ENCODE measurements around the gene DLEC1. TPM values are rescaled to one million over a fixed set of nuclear protein-coding genes. Genes with fewer than 3 reads are reported as not detected.
A peak's percentile ranks its signal among the peaks of the same experiment; 100 is the strongest.

DLEC1 gene
- total RNA-seq, 2 experiments from 2014 or later = 0.20 to 0.36 TPM

GRCh38 chr3:38020342-38020726 is 18.7 kb upstream of the DLEC1 start:
- H3K9me3 Mint-ChIP-seq = peaks cover 8% of the 10 kb centered on the region
- H3K4me1 Mint-ChIP-seq (ENCODE audit: low read depth) = peaks cover 18% of the 10 kb centered on the region
- TF ChIP-seq, protein P1, sequence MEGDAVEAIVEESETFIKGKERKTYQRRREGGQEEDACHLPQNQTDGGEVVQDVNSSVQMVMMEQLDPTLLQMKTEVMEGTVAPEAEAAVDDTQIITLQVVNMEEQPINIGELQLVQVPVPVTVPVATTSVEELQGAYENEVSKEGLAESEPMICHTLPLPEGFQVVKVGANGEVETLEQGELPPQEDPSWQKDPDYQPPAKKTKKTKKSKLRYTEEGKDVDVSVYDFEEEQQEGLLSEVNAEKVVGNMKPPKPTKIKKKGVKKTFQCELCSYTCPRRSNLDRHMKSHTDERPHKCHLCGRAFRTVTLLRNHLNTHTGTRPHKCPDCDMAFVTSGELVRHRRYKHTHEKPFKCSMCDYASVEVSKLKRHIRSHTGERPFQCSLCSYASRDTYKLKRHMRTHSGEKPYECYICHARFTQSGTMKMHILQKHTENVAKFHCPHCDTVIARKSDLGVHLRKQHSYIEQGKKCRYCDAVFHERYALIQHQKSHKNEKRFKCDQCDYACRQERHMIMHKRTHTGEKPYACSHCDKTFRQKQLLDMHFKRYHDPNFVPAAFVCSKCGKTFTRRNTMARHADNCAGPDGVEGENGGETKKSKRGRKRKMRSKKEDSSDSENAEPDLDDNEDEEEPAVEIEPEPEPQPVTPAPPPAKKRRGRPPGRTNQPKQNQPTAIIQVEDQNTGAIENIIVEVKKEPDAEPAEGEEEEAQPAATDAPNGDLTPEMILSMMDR (IDR thresholded peaks at IDR 0.05) = no peak
- ATAC-seq = no peak
- ChIA-PET POLR2A (interaction anchor here (0.6 to 0.7 kb wide), 2 partner anchors 11 to 93 kb away, joined by 3 to 4 read pairs; no protein-coding TSS in a partner anchor), CTCF (interaction anchor here (1.0 to 4.2 kb wide), 3 partner anchors 15 to 53 kb away, joined by 3 to 21 read pairs (median 3); no protein-coding TSS in a partner anchor)
- no peak for DNase-seq
- H3K36me3 Mint-ChIP-seq (ENCODE audit: low read depth) = peaks cover 22% of the 10 kb centered on the region
- no peak overlapping the region for H3K27ac Mint-ChIP-seq
- intact Hi-C loops (cut with micrococcal nuclease) = no loop called here
- H3K27me3 Mint-ChIP-seq = no peaks in the 10 kb centered on the region
- H3K4me3 Mint-ChIP-seq = no peak overlapping the region

- ChIA-PET CTCF (interaction anchor here (2.9 to 4.2 kb wide), 2 partner anchors 19 to 24 kb away, joined by 12 to 21 read pairs; no protein-coding TSS in a partner anchor), POLR2A (interaction anchor here (0.6 kb wide), 1 partner anchor 92 kb away, joined by 3 read pairs; no protein-coding TSS in a partner anchor)
- no peak for ATAC-seq
- Mint-ChIP-seq H3K27ac (peak overlapping the region; percentile 21), H3K4me1 (ENCODE audit: low read depth) (peaks cover 23% of the 10 kb centered on the region), H3K27me3 (no peaks in the 10 kb centered on the region), H3K4me3 (no peak overlapping the region), H3K36me3 (ENCODE audit: low read depth) (peaks cover 13% of the 10 kb centered on the region), H3K9me3 (peaks cover 4% of the 10 kb centered on the region)
- TF ChIP-seq, protein P1 (IDR thresholded peaks at IDR 0.05) = no peak
- no peak for DNase-seq
- intact Hi-C loops (cut with micrococcal nuclease) = no loop called here
These were observed 17.8 kb upstream of the DLEC1 start for GRCh38 chr3:38021196-38021595.

DNA sequence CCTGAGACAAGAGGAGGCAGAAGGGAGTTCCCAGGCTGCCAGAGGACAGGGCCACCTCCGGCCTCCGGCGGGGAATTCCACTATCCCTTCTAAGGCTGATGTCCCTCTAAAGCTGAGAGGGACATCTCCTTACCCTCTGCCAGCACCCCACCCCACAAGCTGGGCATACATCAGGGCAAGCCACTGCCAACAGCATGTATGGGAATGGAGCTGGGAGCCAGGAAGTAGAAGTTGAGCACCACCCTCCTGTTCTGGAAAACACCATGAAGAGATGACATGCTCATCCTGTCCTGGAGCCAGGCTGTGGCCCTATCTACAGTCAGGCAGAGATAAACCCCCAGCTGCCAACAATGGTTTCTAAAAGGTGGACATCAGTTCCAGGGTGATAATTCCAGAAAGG is 16.7 kb upstream of the DLEC1 start:
- CTCF ChIA-PET = interaction anchor here (0.8 to 4.2 kb wide), 5 partner anchors 11 to 48 kb away, joined by 3 to 21 read pairs (median 3); no protein-coding TSS in a partner anchor
- POLR2A ChIA-PET = interaction anchor here (0.7 to 1.1 kb wide), 4 partner anchors 10 to 29 kb away, joined by 3 to 5 read pairs (median 3); no protein-coding TSS in a partner anchor
- intact Hi-C loops (cut with micrococcal nuclease) = no loop called here
- Mint-ChIP-seq H3K4me1 (ENCODE audit: low read depth) (peaks cover 23% of the 10 kb centered on the region), H3K4me3 (no peak overlapping the region), H3K9me3 (no peaks in the 10 kb centered on the region), H3K27me3 (no peaks in the 10 kb centered on the region), H3K27ac (no peak overlapping the region), H3K36me3 (ENCODE audit: low read depth) (peaks cover 4% of the 10 kb centered on the region)
- DNase-seq (no peak), ATAC-seq (no peak)
- TF ChIP-seq, protein P1 (IDR thresholded peaks at IDR 0.05) = no peak

GRCh38 chr3:38022896-38023709 is 15.9 kb upstream of the DLEC1 start:
- intact Hi-C loops (cut with micrococcal nuclease) = no loop called here
- Mint-ChIP-seq H3K4me3 (peak overlapping the region; percentile 81), H3K4me1 (ENCODE audit: low read depth) (peaks cover 23% of the 10 kb centered on the region), H3K36me3 (ENCODE audit: low read depth) (peaks cover 4% of the 10 kb centered on the region), H3K27me3 (peaks cover 3% of the 10 kb centered on the region), H3K9me3 (no peaks in the 10 kb centered on the region), H3K27ac (peak overlapping the region; percentile 93)
- DNase-seq = peak; percentile 21
- no peak for ATAC-seq
- CTCF ChIA-PET = interaction anchor here (1.2 to 4.2 kb wide), 4 partner anchors 11 to 49 kb away, joined by 3 to 21 read pairs (median 8); no protein-coding TSS in a partner anchor
- POLR2A ChIA-PET = interaction anchor here (0.9 to 1.1 kb wide), 3 partner anchors 9 to 30 kb away, joined by 3 to 5 read pairs (median 3); no protein-coding TSS in a partner anchor
- TF ChIP-seq, protein P1 (IDR thresholded peaks at IDR 0.05) = no peak

GRCh38 chr3:38026856-38027255 is 12.2 kb upstream of the DLEC1 start:
- Mint-ChIP-seq H3K36me3 (ENCODE audit: low read depth) (no peaks in the 10 kb centered on the region), H3K27me3 (peaks cover 7% of the 10 kb centered on the region), H3K27ac (no peak overlapping the region), H3K4me3 (no peak overlapping the region), H3K9me3 (no peaks in the 10 kb centered on the region), H3K4me1 (ENCODE audit: low read depth) (peaks cover 38% of the 10 kb centered on the region)
- TF ChIP-seq, protein P1 (IDR thresholded peaks at IDR 0.05) = no peak
- intact Hi-C loops (cut with micrococcal nuclease) = no loop called here
- DNase-seq (no peak), ATAC-seq (no peak)
- POLR2A ChIA-PET = no interaction called here
- CTCF ChIA-PET = interaction anchor here (1.3 kb wide), 1 partner anchor 12 kb away, joined by 3 read pairs; the partner anchor contains the start of gene DLEC1

All from activated CD8-positive, alpha-beta T cell treated with anti-CD3 and anti-CD28 coated beads for 36 hours (primary cell).